HG03342 (cell line): ENCODE data around the gene ODAD3.
"Not testable (repeated sequence)": the region's sequence is repeated elsewhere in the genome, so short reads cannot be mapped to it uniquely, and the experiment has no call there.

Experiments used
- ATAC-seq: cut with Tn5 transposase; IDR thresholded peaks from one replicate; pipeline ENCODE4 v1.9.1; 2021; ENCODE audit warnings: mild to moderate bottlenecking, moderate library complexity; ENCODE audit not compliant: unreplicated experiment

Gene ODAD3

GRCh38 chr19:11461453-11461852 is 26.5 kb upstream of the ODAD3 start:
- ATAC-seq = no peak

- no peak for ATAC-seq
These were observed 25.3 kb upstream of the ODAD3 start for GRCh38 chr19:11460207-11460606.

- not testable (repeated sequence) for ATAC-seq
These were observed 24.0 kb upstream of the ODAD3 start for GRCh38 chr19:11458912-11459311.

- no peak for ATAC-seq
These were observed 23.4 kb upstream of the ODAD3 start for GRCh38 chr19:11458236-11458900.

- no peak for ATAC-seq
These were observed 22.9 kb upstream of the ODAD3 start for GRCh38 chr19:11457831-11458230.

GRCh38 chr19:11457115-11457514 is 22.2 kb upstream of the ODAD3 start:
- ATAC-seq = no peak

GRCh38 chr19:11456659-11457058 is 21.7 kb upstream of the ODAD3 start:
- no peak for ATAC-seq

GRCh38 chr19:11455233-11455554 is 20.3 kb upstream of the ODAD3 start:
- ATAC-seq = not testable (repeated sequence)

- no peak for ATAC-seq
These were observed 18.8 kb upstream of the ODAD3 start for GRCh38 chr19:11453468-11454341.

GRCh38 chr19:11452620-11453310 is 17.8 kb upstream of the ODAD3 start:
- ATAC-seq = no peak

- no peak for ATAC-seq
These were observed 17.1 kb upstream of the ODAD3 start for GRCh38 chr19:11451871-11452619.

GRCh38 chr19:11451327-11451870 is 16.5 kb upstream of the ODAD3 start:
- no peak for ATAC-seq

- ATAC-seq = no peak
These were observed 15.8 kb upstream of the ODAD3 start for GRCh38 chr19:11450570-11451326.

- ATAC-seq = no peak
These were observed 14.1 kb upstream of the ODAD3 start for GRCh38 chr19:11448923-11449554.

GRCh38 chr19:11448410-11448809 is 13.5 kb upstream of the ODAD3 start:
- ATAC-seq = no peak

- no peak for ATAC-seq
These were observed 12.7 kb upstream of the ODAD3 start for GRCh38 chr19:11447347-11448262.

GRCh38 chr19:11446652-11447301 is 11.9 kb upstream of the ODAD3 start:
- ATAC-seq = no peak

GRCh38 chr19:11446271-11446651 is 11.3 kb upstream of the ODAD3 start:
- ATAC-seq = no peak
